ENCODE measurements around the gene ASH1L.

Gene ASH1L

GRCh38 chr1:155296661-155297060, 265.9 kb downstream of the ASH1L start:
- no peaks in the 10 kb centered on the region for H3K36me3 ChIP-seq (ENCODE audit: control insufficient read depth, insufficient read depth, low read length)
- H3K56ac ChIP-seq (ENCODE audit: low read length): no peak overlapping the region
- no peak overlapping the region for H3K4me2 ChIP-seq (ENCODE audit: low read length)
- H3K27me3 ChIP-seq (ENCODE audit: insufficient read depth, low read length, poor library complexity): no peaks in the 10 kb centered on the region
- H4K8ac ChIP-seq (ENCODE audit: low read depth, low read length): no peak overlapping the region
- no peaks in the 10 kb centered on the region for H3K4me1 ChIP-seq (ENCODE audit: control insufficient read depth, low read depth, low read length)
- no peak overlapping the region for H3K9ac ChIP-seq (ENCODE audit: low read length)
- H2AK5ac ChIP-seq (ENCODE audit: low read length): no peak overlapping the region
- no peak overlapping the region for H3K4me3 ChIP-seq (ENCODE audit: low read length)
- no peak overlapping the region for H2BK15ac ChIP-seq (replicated peaks; ENCODE audit: low read depth)
- H2BK5ac ChIP-seq (ENCODE audit: low read length): no peak overlapping the region
- no CpG with 5 or more reads among the region's 3 CpGs for WGBS (ENCODE audit: extremely low coverage, insufficient coverage, low lambda C conversion rate)
- H3K79me2 ChIP-seq (ENCODE audit: control insufficient read depth, insufficient read depth, low read length): no peaks in the 10 kb centered on the region
- no peak overlapping the region for H3K27ac ChIP-seq (ENCODE audit: low read depth, low read length)
- no peak overlapping the region for H3K18ac ChIP-seq (ENCODE audit: low read length)
- H3K4ac ChIP-seq (ENCODE audit: low read depth, low read length): no peak overlapping the region
- H3K79me1 ChIP-seq (ENCODE audit: low read length): no peaks in the 10 kb centered on the region
- no peak overlapping the region for H3K23ac ChIP-seq (ENCODE audit: low read length)
- DNase-seq: no peak
- no peak overlapping the region for H2BK120ac ChIP-seq (ENCODE audit: low read depth, low read length)
- H4K5ac ChIP-seq (ENCODE audit: low read length): no peak overlapping the region

- Histone ChIP-seq H3K36me3 (ENCODE audit: control insufficient read depth, insufficient read depth, low read length) (no peaks in the 10 kb centered on the region), H2AK5ac (ENCODE audit: low read length) (no peak overlapping the region), H3K4me2 (ENCODE audit: low read length) (no peak overlapping the region), H3K4me3 (ENCODE audit: low read length) (no peak overlapping the region), H3K9ac (ENCODE audit: low read length) (no peak overlapping the region), H4K8ac (ENCODE audit: low read depth, low read length) (no peak overlapping the region), H3K27me3 (ENCODE audit: insufficient read depth, low read length, poor library complexity) (no peaks in the 10 kb centered on the region), H3K23ac (ENCODE audit: low read length) (no peak overlapping the region), H3K18ac (ENCODE audit: low read length) (no peak overlapping the region), H2BK120ac (ENCODE audit: low read depth, low read length) (no peak overlapping the region), H4K5ac (ENCODE audit: low read length) (no peak overlapping the region), H3K27ac (ENCODE audit: low read depth, low read length) (no peak overlapping the region), H3K56ac (ENCODE audit: low read length) (no peak overlapping the region), H3K79me2 (ENCODE audit: control insufficient read depth, insufficient read depth, low read length) (no peaks in the 10 kb centered on the region), H3K4me1 (ENCODE audit: control insufficient read depth, low read depth, low read length) (no peaks in the 10 kb centered on the region), H3K79me1 (ENCODE audit: low read length) (no peaks in the 10 kb centered on the region), H3K4ac (ENCODE audit: low read depth, low read length) (no peak overlapping the region), H2BK5ac (ENCODE audit: low read length) (no peak overlapping the region), H2BK15ac (replicated peaks; ENCODE audit: low read depth) (no peak overlapping the region)
- no CpG with 5 or more reads among the region's 7 CpGs for WGBS (ENCODE audit: extremely low coverage, insufficient coverage, low lambda C conversion rate)
- DNase-seq: no peak
These were observed 266.7 kb downstream of the ASH1L start for GRCh38 chr1:155295942-155296267.

- H2BK120ac ChIP-seq (ENCODE audit: low read depth, low read length): no peak overlapping the region
These were observed 267.2 kb downstream of the ASH1L start for GRCh38 chr1:155295183-155295941.

GRCh38 chr1:155294520-155295182, 268.0 kb downstream of the ASH1L start:
- Histone ChIP-seq H4K5ac (ENCODE audit: low read length) (no peak overlapping the region), H2BK15ac (replicated peaks; ENCODE audit: low read depth) (no peak overlapping the region), H3K36me3 (ENCODE audit: control insufficient read depth, insufficient read depth, low read length) (no peaks in the 10 kb centered on the region), H2BK120ac (ENCODE audit: low read depth, low read length) (no peak overlapping the region), H3K4ac (ENCODE audit: low read depth, low read length) (no peak overlapping the region), H3K79me1 (ENCODE audit: low read length) (no peaks in the 10 kb centered on the region), H4K8ac (ENCODE audit: low read depth, low read length) (no peak overlapping the region), H3K4me2 (ENCODE audit: low read length) (peak overlapping the region; percentile 52), H3K4me1 (ENCODE audit: control insufficient read depth, low read depth, low read length) (no peaks in the 10 kb centered on the region), H3K4me3 (ENCODE audit: low read length) (no peak overlapping the region), H3K27me3 (ENCODE audit: insufficient read depth, low read length, poor library complexity) (no peaks in the 10 kb centered on the region), H3K27ac (ENCODE audit: low read depth, low read length) (no peak overlapping the region), H3K79me2 (ENCODE audit: control insufficient read depth, insufficient read depth, low read length) (no peaks in the 10 kb centered on the region), H2BK5ac (ENCODE audit: low read length) (no peak overlapping the region), H3K18ac (ENCODE audit: low read length) (no peak overlapping the region), H3K56ac (ENCODE audit: low read length) (peak overlapping the region; percentile 77), H3K9ac (ENCODE audit: low read length) (peak overlapping the region; percentile 23), H3K23ac (ENCODE audit: low read length) (no peak overlapping the region), H2AK5ac (ENCODE audit: low read length) (no peak overlapping the region)
- DNase-seq: no peak
- no CpG with 5 or more reads among the region's 46 CpGs for WGBS (ENCODE audit: extremely low coverage, insufficient coverage, low lambda C conversion rate)

More at GRCh38 chr1:155295183-155295941, 267.2 kb downstream of the ASH1L start:
- no CpG with 5 or more reads among the region's 47 CpGs for WGBS (ENCODE audit: extremely low coverage, insufficient coverage, low lambda C conversion rate)
- H3K79me1 ChIP-seq (ENCODE audit: low read length): no peaks in the 10 kb centered on the region
- no peak overlapping the region for H3K18ac ChIP-seq (ENCODE audit: low read length)
- peak overlapping the region; percentile 77 for H3K56ac ChIP-seq (ENCODE audit: low read length)
- H2BK5ac ChIP-seq (ENCODE audit: low read length): no peak overlapping the region
- H3K27ac ChIP-seq (ENCODE audit: low read depth, low read length): no peak overlapping the region
- H3K9ac ChIP-seq (ENCODE audit: low read length): peak overlapping the region; percentile 66
- peak overlapping the region; percentile 56 for H3K4me2 ChIP-seq (ENCODE audit: low read length)
- no peaks in the 10 kb centered on the region for H3K79me2 ChIP-seq (ENCODE audit: control insufficient read depth, insufficient read depth, low read length)
- peak; percentile 26 for DNase-seq
- H3K23ac ChIP-seq (ENCODE audit: low read length): peak overlapping the region; percentile 85
- no peak overlapping the region for H4K5ac ChIP-seq (ENCODE audit: low read length)
- H2BK15ac ChIP-seq (replicated peaks; ENCODE audit: low read depth): no peak overlapping the region
- no peaks in the 10 kb centered on the region for H3K27me3 ChIP-seq (ENCODE audit: insufficient read depth, low read length, poor library complexity)
- no peak overlapping the region for H3K4ac ChIP-seq (ENCODE audit: low read depth, low read length)
- H2AK5ac ChIP-seq (ENCODE audit: low read length): no peak overlapping the region
- H3K4me3 ChIP-seq (ENCODE audit: low read length): peak overlapping the region; percentile 56
- no peak overlapping the region for H4K8ac ChIP-seq (ENCODE audit: low read depth, low read length)
- no peaks in the 10 kb centered on the region for H3K4me1 ChIP-seq (ENCODE audit: control insufficient read depth, low read depth, low read length)
- no peaks in the 10 kb centered on the region for H3K36me3 ChIP-seq (ENCODE audit: control insufficient read depth, insufficient read depth, low read length)

GRCh38 chr1:155293086-155293749, 269.4 kb downstream of the ASH1L start:
- Histone ChIP-seq H2BK120ac (ENCODE audit: low read depth, low read length) (no peak overlapping the region), H3K4me1 (ENCODE audit: control insufficient read depth, low read depth, low read length) (no peaks in the 10 kb centered on the region), H2BK5ac (ENCODE audit: low read length) (no peak overlapping the region), H3K36me3 (ENCODE audit: control insufficient read depth, insufficient read depth, low read length) (peaks cover 2% of the 10 kb centered on the region), H3K4me3 (ENCODE audit: low read length) (no peak overlapping the region), H4K5ac (ENCODE audit: low read length) (no peak overlapping the region), H3K18ac (ENCODE audit: low read length) (no peak overlapping the region), H3K4ac (ENCODE audit: low read depth, low read length) (no peak overlapping the region), H3K9ac (ENCODE audit: low read length) (no peak overlapping the region), H2BK15ac (replicated peaks; ENCODE audit: low read depth) (no peak overlapping the region), H3K56ac (ENCODE audit: low read length) (no peak overlapping the region), H2AK5ac (ENCODE audit: low read length) (no peak overlapping the region), H3K79me2 (ENCODE audit: control insufficient read depth, insufficient read depth, low read length) (no peaks in the 10 kb centered on the region), H4K8ac (ENCODE audit: low read depth, low read length) (no peak overlapping the region), H3K27ac (ENCODE audit: low read depth, low read length) (no peak overlapping the region), H3K79me1 (ENCODE audit: low read length) (no peaks in the 10 kb centered on the region), H3K23ac (ENCODE audit: low read length) (no peak overlapping the region), H3K4me2 (ENCODE audit: low read length) (no peak overlapping the region), H3K27me3 (ENCODE audit: insufficient read depth, low read length, poor library complexity) (no peaks in the 10 kb centered on the region)
- DNase-seq: no peak
- no CpG with 5 or more reads among the region's 17 CpGs for WGBS (ENCODE audit: extremely low coverage, insufficient coverage, low lambda C conversion rate)

Data from mesendoderm (in vitro differentiated cells).